KOPT-K1 (cell line): Measurements from ENCODE around the gene NGEF.
"Not testable (repeated sequence)": the region's sequence is repeated elsewhere in the genome, so short reads cannot be mapped to it uniquely, and the experiment has no call there.

Source experiments
- H3K27ac ChIP-seq: fragments of 200-600 bp; sonication (generic); 2 replicates; pipeline ENCODE4 v1.5.1; 2016; ENCODE audit warnings: antibody characterized with exemption, mild to moderate bottlenecking, low read depth, low read length; ENCODE audit not compliant: poor library complexity, severe bottlenecking
- H3K36me3 ChIP-seq: fragments of 200-600 bp; sonication (generic); 2 replicates; pipeline ENCODE4 v1.5.1; 2017; ENCODE audit warnings: antibody characterized with exemption, mild to moderate bottlenecking, low read length, moderate library complexity; ENCODE audit not compliant: insufficient read depth
- H3K9me3 ChIP-seq: fragments of 200-600 bp; sonication (generic); 2 replicates; pipeline ENCODE4 v1.5.1; 2017; ENCODE audit warnings: antibody characterized with exemption, low read length, mild to moderate bottlenecking; ENCODE audit not compliant: insufficient read depth, poor library complexity, severe bottlenecking

Gene NGEF

GRCh38 chr2:233019610-233020009, 6.6 kb upstream of the NGEF start:
- not testable (repeated sequence) for H3K27ac ChIP-seq, H3K36me3 ChIP-seq, H3K9me3 ChIP-seq

- Histone ChIP-seq H3K9me3 (no peaks in the 10 kb centered on the region), H3K27ac (no peak overlapping the region), H3K36me3 (no peaks in the 10 kb centered on the region)
Observed at GRCh38 chr2:233017947-233018346, 4.9 kb upstream of the NGEF start.

- Histone ChIP-seq H3K27ac (no peak overlapping the region), H3K9me3 (no peaks in the 10 kb centered on the region), H3K36me3 (no peaks in the 10 kb centered on the region)
Observed at GRCh38 chr2:233015019-233015645, 2.1 kb upstream of the NGEF start.

GRCh38 chr2:233013650-233014049, 594 bp upstream of the NGEF start:
- no peaks in the 10 kb centered on the region for H3K9me3 ChIP-seq
- H3K27ac ChIP-seq = no peak overlapping the region
- no peaks in the 10 kb centered on the region for H3K36me3 ChIP-seq

- H3K27ac ChIP-seq = no peak overlapping the region
- no peaks in the 10 kb centered on the region for H3K36me3 ChIP-seq
- H3K9me3 ChIP-seq = no peaks in the 10 kb centered on the region
Observed at GRCh38 chr2:233012301-233012971, 620 bp downstream of the NGEF start.

GRCh38 chr2:233011702-233012131, 1.3 kb downstream of the NGEF start:
- Histone ChIP-seq H3K27ac (no peak overlapping the region), H3K36me3 (no peaks in the 10 kb centered on the region), H3K9me3 (no peaks in the 10 kb centered on the region)

- Histone ChIP-seq H3K27ac (no peak overlapping the region), H3K36me3 (no peaks in the 10 kb centered on the region), H3K9me3 (no peaks in the 10 kb centered on the region)
Observed at GRCh38 chr2:233011268-233011650, 1.8 kb downstream of the NGEF start.

GRCh38 chr2:233010569-233011267, 2.3 kb downstream of the NGEF start:
- Histone ChIP-seq H3K27ac (no peak overlapping the region), H3K36me3 (no peaks in the 10 kb centered on the region), H3K9me3 (no peaks in the 10 kb centered on the region)

- Histone ChIP-seq H3K36me3 (no peaks in the 10 kb centered on the region), H3K9me3 (no peaks in the 10 kb centered on the region), H3K27ac (no peak overlapping the region)
Observed at GRCh38 chr2:233009661-233010060, 3.4 kb downstream of the NGEF start.

- no peaks in the 10 kb centered on the region for H3K9me3 ChIP-seq
- no peaks in the 10 kb centered on the region for H3K36me3 ChIP-seq
- H3K27ac ChIP-seq = no peak overlapping the region
Observed at GRCh38 chr2:233007739-233008138, 5.3 kb downstream of the NGEF start.

- Histone ChIP-seq H3K27ac (no peak overlapping the region), H3K36me3 (no peaks in the 10 kb centered on the region), H3K9me3 (no peaks in the 10 kb centered on the region)
Observed at GRCh38 chr2:233007270-233007669, 5.8 kb downstream of the NGEF start.

GRCh38 chr2:233006648-233007047, 6.4 kb downstream of the NGEF start:
- Histone ChIP-seq H3K9me3 (no peaks in the 10 kb centered on the region), H3K27ac (no peak overlapping the region), H3K36me3 (no peaks in the 10 kb centered on the region)

GRCh38 chr2:233005096-233005495, 8.0 kb downstream of the NGEF start:
- no peak overlapping the region for H3K27ac ChIP-seq
- no peaks in the 10 kb centered on the region for H3K9me3 ChIP-seq
- H3K36me3 ChIP-seq = no peaks in the 10 kb centered on the region

GRCh38 chr2:233003658-233004555, 9.1 kb downstream of the NGEF start:
- no peaks in the 10 kb centered on the region for H3K9me3 ChIP-seq
- H3K27ac ChIP-seq = no peak overlapping the region

More at GRCh38 chr2:233003658-233004555, 9.1 kb downstream of the NGEF start:
- no peaks in the 10 kb centered on the region for H3K36me3 ChIP-seq
